Subcutaneous abdominal adipose tissue (tissue), 5 donors: ENCODE data around the gene ASB16.
A peak's percentile ranks its signal among the peaks of the same experiment; 100 is the strongest.

Source experiments
- H3K27ac ChIP-seq: one replicate; pipeline ENCODE4 v1.7.0; 2013; ENCODE audit warnings: low read depth, mild to moderate bottlenecking, inconsistent platforms, low read length, moderate library complexity
- H3K27me3 ChIP-seq, 5 donors: one replicate each; pipeline ENCODE4 v1.7.0; 2013; ENCODE audit warnings: low read length in 5 of 5, inconsistent platforms in 1 of 5; ENCODE audit not compliant: control insufficient read depth in 5 of 5, insufficient read depth in 4 of 5
- H3K36me3 ChIP-seq, 5 donors: one replicate each; pipeline ENCODE4 v1.7.0; 2013; ENCODE audit warnings: low read length in 5 of 5; ENCODE audit not compliant: control insufficient read depth in 5 of 5, insufficient read depth in 5 of 5
- H3K4me1 ChIP-seq, 5 donors: one replicate each; pipeline ENCODE4 v1.7.0; 2013; ENCODE audit warnings: low read length in 5 of 5, mild to moderate bottlenecking in 3 of 5, moderate library complexity in 1 of 5; ENCODE audit not compliant: control insufficient read depth in 5 of 5, insufficient read depth in 5 of 5
- H3K4me3 ChIP-seq, 5 donors: one replicate each; pipeline ENCODE4 v1.7.0; 2013; ENCODE audit warnings: low read length in 5 of 5, low read depth in 1 of 5
- H3K9ac ChIP-seq, 5 donors: one replicate each; pipeline ENCODE4 v1.7.0; 2013; ENCODE audit warnings: low read length in 5 of 5, mild to moderate bottlenecking in 4 of 5, moderate library complexity in 3 of 5
- H3K9me3 ChIP-seq, 5 donors: one replicate each; pipeline ENCODE4 v1.7.0; 2013; ENCODE audit warnings: low read length in 5 of 5; ENCODE audit not compliant: control insufficient read depth in 5 of 5
- donor health status: healthy.
- donor health status: healthy.
- donor health status: healthy.
- donor health status: healthy.
- donor health status: healthy.

Gene ASB16

DNA sequence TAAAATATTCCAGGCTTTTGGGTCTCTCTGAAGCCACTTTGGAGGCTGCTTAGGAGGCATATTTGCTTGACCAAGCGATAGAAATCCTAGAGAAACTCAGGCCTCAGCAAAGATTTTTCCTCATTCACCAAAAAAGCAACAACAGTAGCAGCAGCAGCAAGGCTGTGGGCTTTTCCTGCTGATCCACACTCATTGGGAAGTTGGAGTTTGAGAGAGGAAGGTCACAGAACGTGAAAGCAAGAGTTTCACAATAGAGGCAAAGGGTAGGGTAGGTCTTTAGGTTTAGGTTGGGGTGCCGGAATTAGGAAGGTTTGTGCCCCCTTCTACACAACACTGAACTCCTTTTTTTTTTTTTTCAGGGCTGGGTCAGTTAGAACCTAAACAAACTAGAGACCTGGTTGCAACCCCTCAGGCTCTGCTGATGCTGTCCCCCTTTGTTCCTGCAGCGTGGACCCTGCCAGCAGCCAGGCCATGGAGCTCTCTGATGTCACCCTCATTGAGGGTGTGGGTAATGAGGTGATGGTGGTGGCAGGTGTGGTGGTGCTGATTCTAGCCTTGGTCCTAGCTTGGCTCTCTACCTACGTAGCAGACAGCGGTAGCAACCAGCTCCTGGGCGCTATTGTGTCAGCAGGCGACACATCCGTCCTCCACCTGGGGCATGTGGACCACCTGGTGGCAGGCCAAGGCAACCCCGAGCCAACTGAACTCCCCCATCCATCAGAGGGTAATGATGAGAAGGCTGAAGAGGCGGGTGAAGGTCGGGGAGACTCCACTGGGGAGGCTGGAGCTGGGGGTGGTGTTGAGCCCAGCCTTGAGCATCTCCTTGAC, 18.3 kb downstream of the ASB16 start:
- Histone ChIP-seq H3K9me3 (no peaks in the 10 kb centered on the region), H3K27ac (peak overlapping the region; percentile 93), H3K4me1 (peaks cover 3 to 46% (median 38%) of the 10 kb centered on the region in 5 donors)

DNA sequence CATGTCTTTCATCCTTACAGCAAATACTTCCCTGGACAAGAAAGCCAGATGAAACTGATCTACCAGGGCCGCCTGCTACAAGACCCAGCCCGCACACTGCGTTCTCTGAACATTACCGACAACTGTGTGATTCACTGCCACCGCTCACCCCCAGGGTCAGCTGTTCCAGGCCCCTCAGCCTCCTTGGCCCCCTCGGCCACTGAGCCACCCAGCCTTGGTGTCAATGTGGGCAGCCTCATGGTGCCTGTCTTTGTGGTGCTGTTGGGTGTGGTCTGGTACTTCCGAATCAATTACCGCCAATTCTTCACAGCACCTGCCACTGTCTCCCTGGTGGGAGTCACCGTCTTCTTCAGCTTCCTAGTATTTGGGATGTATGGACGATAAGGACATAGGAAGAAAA, 20.0 kb downstream of the ASB16 start:
- no peak overlapping the region for H3K4me3 ChIP-seq
- no peak overlapping the region for H3K9ac ChIP-seq
- H3K9me3 ChIP-seq, result no peaks in the 10 kb centered on the region
- H3K4me1 ChIP-seq, result peaks cover 3 to 38% (median 33%) of the 10 kb centered on the region in 5 donors
- no peak overlapping the region for H3K27ac ChIP-seq
- peaks cover 0 to 59% (median 51%) of the 10 kb centered on the region in 5 donors for H3K36me3 ChIP-seq
- no peaks in the 10 kb centered on the region for H3K27me3 ChIP-seq

More for the DNA sequence above, 18.3 kb downstream of the ASB16 start:
- no peaks in the 10 kb centered on the region for H3K27me3 ChIP-seq
- peak overlapping the region in 2 of 5 donors; percentile 95 to 98 for H3K9ac ChIP-seq
- H3K36me3 ChIP-seq, result peaks cover 0 to 43% (median 34%) of the 10 kb centered on the region in 5 donors
- H3K4me3 ChIP-seq, result no peak overlapping the region

DNA sequence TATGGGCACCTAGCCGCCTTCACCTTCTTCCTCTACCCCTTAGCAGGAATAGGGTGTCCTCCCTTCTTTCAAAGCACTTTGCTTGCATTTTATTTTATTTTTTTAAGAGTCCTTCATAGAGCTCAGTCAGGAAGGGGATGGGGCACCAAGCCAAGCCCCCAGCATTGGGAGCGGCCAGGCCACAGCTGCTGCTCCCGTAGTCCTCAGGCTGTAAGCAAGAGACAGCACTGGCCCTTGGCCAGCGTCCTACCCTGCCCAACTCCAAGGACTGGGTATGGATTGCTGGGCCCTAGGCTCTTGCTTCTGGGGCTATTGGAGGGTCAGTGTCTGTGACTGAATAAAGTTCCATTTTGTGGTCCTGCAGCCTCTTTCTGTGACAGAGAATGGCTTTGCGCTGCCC, 20.9 kb downstream of the ASB16 start:
- H3K4me3 ChIP-seq, result no peak overlapping the region
- H3K9me3 ChIP-seq, result no peaks in the 10 kb centered on the region
- no peaks in the 10 kb centered on the region for H3K27me3 ChIP-seq
- H3K9ac ChIP-seq, result no peak overlapping the region
- peaks cover 0 to 65% (median 54%) of the 10 kb centered on the region in 5 donors for H3K36me3 ChIP-seq
- peaks cover 3 to 29% (median 25%) of the 10 kb centered on the region in 5 donors for H3K4me1 ChIP-seq
- H3K27ac ChIP-seq, result no peak overlapping the region

DNA sequence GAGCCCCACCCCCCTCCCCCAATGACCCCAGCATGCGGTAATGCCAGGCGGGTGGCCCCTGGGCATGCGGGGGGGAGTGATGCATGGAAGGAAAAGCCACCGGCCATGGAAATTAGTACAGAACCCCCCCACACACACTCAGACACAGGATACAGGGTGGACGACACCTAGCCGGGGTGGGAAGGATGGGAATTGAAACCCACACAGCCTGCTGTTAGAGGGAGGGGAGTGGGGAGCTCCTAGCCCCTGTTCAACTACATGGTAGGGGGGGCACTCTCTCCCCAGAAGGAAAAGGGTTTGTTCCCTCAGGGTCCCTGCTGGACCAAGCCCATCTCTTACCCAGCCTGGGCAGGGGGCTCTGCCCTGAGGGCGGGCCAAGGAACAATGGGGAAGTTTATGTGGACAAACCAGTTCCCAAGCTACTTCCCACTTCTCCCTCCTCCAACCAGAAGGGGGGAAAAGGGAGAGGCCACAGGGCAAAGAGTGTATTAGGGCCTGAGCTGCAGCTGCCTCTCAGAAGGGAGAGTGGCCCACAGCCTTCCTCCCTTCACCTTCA, 21.5 kb downstream of the ASB16 start:
- Histone ChIP-seq H3K4me3 (no peak overlapping the region), H3K4me1 (peaks cover 3 to 29% (median 27%) of the 10 kb centered on the region in 5 donors), H3K9me3 (no peaks in the 10 kb centered on the region), H3K9ac (no peak overlapping the region), H3K27me3 (no peaks in the 10 kb centered on the region), H3K36me3 (peaks cover 0 to 69% (median 58%) of the 10 kb centered on the region in 5 donors), H3K27ac (peak overlapping the region; percentile 46)

DNA sequence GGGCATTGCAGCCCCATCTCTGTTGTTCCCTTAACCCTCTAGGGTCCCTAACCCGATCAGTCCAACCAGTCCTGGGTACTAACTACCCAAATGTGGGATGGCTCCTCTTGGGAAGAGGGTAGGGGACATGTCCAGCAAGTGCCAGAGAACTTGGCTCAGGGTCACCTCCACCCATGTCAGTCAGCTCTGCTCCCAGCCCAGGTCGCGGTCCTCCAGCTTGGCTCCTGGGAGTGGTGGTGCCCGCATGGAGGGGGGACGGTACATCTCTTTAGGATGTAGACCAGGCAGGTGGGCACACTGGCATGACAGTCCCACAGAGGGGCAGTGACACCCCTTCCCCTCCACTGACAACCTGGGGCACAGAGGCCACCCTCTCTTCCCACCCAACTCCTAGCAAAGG, 22.2 kb downstream of the ASB16 start:
- Histone ChIP-seq H3K27me3 (no peaks in the 10 kb centered on the region), H3K4me3 (no peak overlapping the region), H3K9me3 (no peaks in the 10 kb centered on the region), H3K9ac (peak overlapping the region in 1 of 5 donors; percentile 16), H3K4me1 (peaks cover under 1 to 30% (median 27%) of the 10 kb centered on the region in 5 donors), H3K27ac (peak overlapping the region; percentile 46), H3K36me3 (peaks cover 0 to 77% (median 62%) of the 10 kb centered on the region in 5 donors)

DNA sequence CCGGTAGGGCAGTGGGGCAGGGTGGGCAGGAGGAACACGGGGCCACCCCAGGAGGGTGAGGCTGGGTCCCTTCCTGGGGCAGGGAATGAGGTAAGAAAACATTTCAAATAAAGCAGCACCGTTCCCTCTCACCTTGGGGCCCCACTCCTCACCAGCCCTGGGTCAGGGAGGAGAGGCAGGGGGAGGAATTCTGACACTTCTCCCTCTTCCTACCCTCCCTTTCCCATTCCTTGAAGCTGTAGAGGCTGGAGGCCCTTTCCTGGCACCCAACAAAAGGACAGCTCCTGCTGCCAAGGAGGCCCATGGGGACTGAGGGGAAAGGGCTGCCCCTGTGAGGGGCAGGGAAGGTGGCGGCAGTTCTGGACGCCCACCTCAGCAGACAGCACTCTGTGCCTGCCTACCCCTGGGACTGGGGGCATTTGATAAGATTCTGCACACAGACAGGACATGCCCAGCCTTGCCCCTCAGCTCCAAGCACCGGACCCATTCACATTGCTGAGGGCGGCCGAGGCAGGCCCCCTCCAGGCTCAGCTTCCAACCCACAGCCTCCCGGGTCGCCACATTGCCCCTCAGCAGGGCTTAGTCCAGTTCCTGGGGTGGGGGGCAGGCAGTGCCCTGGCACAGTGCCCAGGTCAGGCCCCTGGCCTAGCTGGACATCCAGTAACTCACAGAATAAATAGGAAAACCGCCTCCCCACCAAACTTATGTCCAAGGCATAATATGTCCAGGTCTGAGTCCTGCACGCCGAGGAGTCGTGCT, 23.0 kb downstream of the ASB16 start:
- H3K36me3 ChIP-seq, result peaks cover 0 to 78% (median 62%) of the 10 kb centered on the region in 5 donors

DNA sequence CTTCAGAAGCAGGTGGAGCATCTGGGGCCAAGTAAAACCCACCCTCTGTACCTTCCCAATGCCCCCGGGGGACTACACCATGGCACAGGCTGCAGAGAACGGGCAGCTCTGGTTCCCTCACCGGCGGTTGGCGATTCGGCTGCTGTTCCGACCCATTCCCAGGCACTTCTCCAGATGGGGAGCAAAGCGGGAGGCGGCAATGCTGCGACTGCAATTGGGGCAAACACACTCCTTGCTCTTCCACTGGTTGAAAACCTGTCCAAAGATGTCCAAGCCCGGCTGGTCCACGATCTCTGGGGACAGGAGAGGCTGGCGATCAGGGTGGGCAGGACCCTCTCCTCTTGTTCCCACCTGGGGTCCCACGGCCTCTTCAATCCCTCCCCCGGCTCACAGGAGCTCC, 26.6 kb downstream of the ASB16 start:
- Histone ChIP-seq H3K9ac (peak overlapping the region in 3 of 5 donors; percentile 42 to 90 (median 88)), H3K36me3 (peaks cover 0 to 47% (median 39%) of the 10 kb centered on the region in 5 donors), H3K4me1 (peaks cover 7 to 33% (median 32%) of the 10 kb centered on the region in 5 donors), H3K4me3 (no peak overlapping the region), H3K27ac (peak overlapping the region; percentile 84), H3K9me3 (no peaks in the 10 kb centered on the region), H3K27me3 (no peaks in the 10 kb centered on the region)

More for the DNA sequence above, 23.0 kb downstream of the ASB16 start:
- H3K4me1 ChIP-seq, result peaks cover 4 to 30% (median 27%) of the 10 kb centered on the region in 5 donors
- H3K27ac ChIP-seq, result no peak overlapping the region
- H3K9ac ChIP-seq, result no peak overlapping the region
- no peak overlapping the region for H3K4me3 ChIP-seq
- H3K27me3 ChIP-seq, result no peaks in the 10 kb centered on the region
- H3K9me3 ChIP-seq, result no peaks in the 10 kb centered on the region

DNA sequence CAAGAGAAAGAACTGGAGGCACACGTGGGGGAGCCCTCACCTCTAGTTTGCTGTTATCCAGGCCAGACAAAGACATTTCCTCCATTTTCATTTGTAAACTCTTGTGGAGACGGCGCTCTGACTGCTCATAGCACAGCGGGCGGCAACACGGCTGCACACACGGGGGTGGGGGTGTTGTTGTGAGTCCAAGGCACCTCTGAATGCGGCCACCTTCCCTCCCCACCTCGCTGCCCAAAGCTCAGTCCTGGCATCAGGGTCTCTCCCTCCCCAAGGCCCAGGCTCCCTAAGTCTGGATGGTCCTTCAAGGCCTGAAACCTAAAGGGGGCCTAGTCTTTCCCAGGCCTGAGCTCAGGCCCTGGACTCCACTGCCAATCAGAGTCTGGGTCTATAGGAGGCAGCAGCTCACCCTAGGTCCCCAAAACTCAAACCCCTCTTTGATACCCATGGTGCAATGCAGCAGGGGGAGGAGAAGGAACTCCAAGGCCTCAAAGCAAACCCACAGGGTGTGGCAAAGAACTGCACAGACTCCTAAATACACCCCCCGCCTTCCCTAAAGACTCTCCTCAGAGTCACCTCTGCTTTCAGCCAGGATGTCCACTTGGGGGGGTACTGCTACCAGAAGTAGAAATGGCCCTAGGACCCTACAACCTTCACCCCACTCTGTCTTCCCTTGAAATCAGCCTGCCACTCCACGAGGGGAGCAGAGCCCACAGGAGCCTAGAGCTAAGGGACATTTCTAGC, 27.6 kb downstream of the ASB16 start:
- Histone ChIP-seq H3K9ac (peak overlapping the region; percentile 68 to 90 (median 88)), H3K9me3 (no peaks in the 10 kb centered on the region), H3K36me3 (peaks cover 0 to 42% (median 34%) of the 10 kb centered on the region in 5 donors), H3K27ac (peak overlapping the region; percentile 84), H3K4me3 (peak overlapping the region; percentile 67 to 76 (median 73)), H3K4me1 (peaks cover 7 to 26% (median 25%) of the 10 kb centered on the region in 5 donors), H3K27me3 (no peaks in the 10 kb centered on the region)

DNA sequence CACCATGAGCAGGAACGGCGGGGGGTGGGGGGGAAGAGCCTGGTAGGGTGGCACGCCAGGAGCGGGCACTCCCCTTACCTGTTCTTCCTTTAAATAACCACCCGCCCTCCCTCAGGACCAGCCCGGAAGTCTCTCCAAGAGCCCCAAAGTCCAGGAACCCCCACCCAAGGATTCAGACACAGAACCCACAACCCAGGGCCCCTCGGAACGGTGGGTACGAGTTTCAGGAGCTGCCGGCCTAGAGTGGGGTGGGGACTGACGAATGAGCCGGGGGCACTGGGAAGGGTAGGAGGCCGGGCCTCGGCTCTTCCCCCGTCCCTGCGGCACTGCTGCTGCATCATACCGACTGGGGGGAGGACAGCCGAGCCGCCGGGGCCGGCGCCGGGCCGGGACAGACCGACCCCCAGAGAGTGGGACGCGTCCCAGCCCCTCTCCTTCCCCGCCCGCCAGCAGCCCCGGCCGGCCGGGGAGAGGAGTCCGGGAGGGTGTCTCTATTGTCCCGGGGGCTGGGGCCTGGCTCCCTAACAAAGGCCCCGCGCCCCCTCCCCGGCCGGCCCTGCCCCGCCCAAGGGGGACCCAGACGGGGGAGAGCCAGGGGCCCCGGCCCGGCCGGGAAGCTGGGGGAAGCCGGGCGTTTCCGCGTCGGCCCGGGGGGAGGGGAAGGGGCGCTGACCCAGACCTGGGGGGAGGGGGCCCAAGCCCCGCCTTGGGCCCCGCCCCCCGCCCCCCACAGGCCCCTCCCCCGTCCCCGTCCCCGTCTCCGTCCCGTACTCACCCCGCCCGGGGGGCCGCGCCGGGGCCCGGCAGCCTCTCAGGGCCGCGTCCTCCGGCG, 28.4 kb downstream of the ASB16 start:
- H3K27me3 ChIP-seq, result no peaks in the 10 kb centered on the region
- H3K9me3 ChIP-seq, result no peaks in the 10 kb centered on the region
- peaks cover 7 to 31% (median 29%) of the 10 kb centered on the region in 5 donors for H3K4me1 ChIP-seq
- peak overlapping the region; percentile 68 to 90 (median 88) for H3K9ac ChIP-seq
- H3K36me3 ChIP-seq, result peaks cover 0 to 34% (median 26%) of the 10 kb centered on the region in 5 donors
- H3K4me3 ChIP-seq, result peak overlapping the region; percentile 67 to 76 (median 73)
- peak overlapping the region; percentile 84 for H3K27ac ChIP-seq
